K562 (cell line): ENCODE measurements around the gene ATP5F1D. TPM values are rescaled to one million over a fixed set of nuclear protein-coding genes. Genes with fewer than 3 reads are reported as not detected.
A peak's percentile ranks its signal among the peaks of the same experiment; 100 is the strongest.

Source experiments
- ARID2 ChIP-seq: fragments of 450-650 bp; IDR thresholded peaks from 2 replicates; pipeline ENCODE4 v1.6.1; 2017; ENCODE audit warnings: antibody characterized with exemption, mild to moderate bottlenecking
- CEBPG ChIP-seq, 3 experiments: fragments of 200-800 bp in 1 of 3; sonication (Bioruptor generic) in 1 of 3; sonication (generic) in 1 of 3; formaldehyde crosslinking in 1 of 3; IDR thresholded peaks in 2 of 3; conservative IDR thresholded peaks in 1 of 3; 2 replicates each; pipeline versions ENCODE4 v1.6.1 to v1.8.0; 2016 to 2022; ENCODE audit warnings: missing compliant biosample characterization in 2 of 3, missing genetic modification characterization in 2 of 3, mild to moderate bottlenecking in 1 of 3, missing genetic modification reagents in 1 of 3
- MYBL2 ChIP-seq, 2 experiments: fragments of 450-650 bp in 1 of 2; sonication (generic) in 1 of 2; formaldehyde crosslinking in 1 of 2; IDR thresholded peaks; 2 replicates each; pipeline versions ENCODE4 v1.6.1 to v1.8.1; 2017 to 2022; ENCODE audit warnings: borderline replicate concordance in 1 of 2, inconsistent platforms in 1 of 2, low read depth in 1 of 2, mild to moderate bottlenecking in 1 of 2, missing genetic modification reagents in 1 of 2, moderate library complexity in 1 of 2
- MYC ChIP-seq, 2 experiments: fragments of 250-450 bp in 1 of 2; sonication (Bioruptor Pico) in 1 of 2; IDR thresholded peaks; 2 replicates each; pipeline versions ENCODE4 v1.5.1 to v1.6.1; 2012 to 2021; ENCODE audit warnings: low read depth in 2 of 2, borderline replicate concordance in 1 of 2, improper control_type of control experiment in 1 of 2, low read length in 1 of 2, mild to moderate bottlenecking in 1 of 2, moderate library complexity in 1 of 2
- SIN3A ChIP-seq, 2 experiments: fragments of 150-350 bp in 1 of 2; IDR thresholded peaks; 2 replicates each; pipeline ENCODE4 v1.6.1; 2011 to 2016; ENCODE audit warnings: borderline replicate concordance in 2 of 2, low read depth in 2 of 2, low read length in 2 of 2, mild to moderate bottlenecking in 2 of 2, moderate library complexity in 2 of 2; ENCODE audit not compliant: control insufficient read depth in 1 of 2
- SOX6 ChIP-seq: fragments of 450-650 bp; IDR thresholded peaks from 2 replicates; pipeline ENCODE4 v1.6.1; 2014; ENCODE audit warnings: mild to moderate bottlenecking
- ZNF586 ChIP-seq: fragments of 450-650 bp; formaldehyde crosslinking; conservative IDR thresholded peaks from 2 replicates; pipeline ENCODE4 v1.4.0; 2020; ENCODE audit warnings: mild to moderate bottlenecking, moderate library complexity
- polyA plus RNA-seq, 8 experiments: library from polyadenylated mRNA; depleted of rRNA in 4 of 8; stranded (reverse) in 5 of 8; unstranded in 3 of 8; fragments of >200 nt; fragmentation: Nextera tagmentation in 2 of 8; fragmentation: Illumina TruSeq in 1 of 8; extraction: Ambion mirVana in 2 of 8; extraction: Trizol in 1 of 8; gene quantifications; 2 replicates each; pipeline versions ENCODE4 v1.2.1 to v1.2.3, GENCODE V29; 2011 to 2014; ENCODE audit warnings: inconsistent platforms in 1 of 8, missing spikeins in 1 of 8
- total RNA-seq, 7 experiments: library from RNA; depleted of rRNA in 6 of 7; stranded (reverse); fragments of >200 nt in 6 of 7; fragmentation: Illumina TruSeq in 2 of 7; extraction: Trizol in 2 of 7; gene quantifications; 2 replicates each; pipeline versions ENCODE4 v1.2.1 to v1.2.3, GENCODE V29; 2011 to 2021; ENCODE audit warnings: low replicate concordance in 1 of 7
- TF ChIP-seq, protein P1 (sequence below): sonication (generic); formaldehyde crosslinking; IDR thresholded peaks from 2 replicates; pipeline ENCODE4 v1.8.1; 2022; ENCODE audit warnings: missing genetic modification reagents
- TF ChIP-seq, protein P2 (sequence below): fragments of 450-650 bp; IDR thresholded peaks from 2 replicates; pipeline ENCODE4 v1.6.1; 2017; ENCODE audit warnings: antibody characterized with exemption
- TF ChIP-seq, protein P3 (sequence below), 3 experiments: IDR thresholded peaks in 2 of 3; conservative IDR thresholded peaks in 1 of 3; 2 replicates each; pipeline ENCODE4 v1.5.1; 2011 to 2012; ENCODE audit warnings: low read length in 3 of 3, mild to moderate bottlenecking in 3 of 3, control low read depth in 2 of 3, improper control_type of control experiment in 1 of 3, inconsistent platforms in 1 of 3, low read depth in 1 of 3, mixed read lengths in 1 of 3, moderate library complexity in 1 of 3; ENCODE audit not compliant: insufficient read depth in 2 of 3
- TF ChIP-seq, protein P4 (sequence below): sonication (generic); formaldehyde crosslinking; IDR thresholded peaks from 2 replicates; pipeline ENCODE4 v1.8.0; 2022; ENCODE audit warnings: mild to moderate bottlenecking, low read depth, missing genetic modification reagents
- TF ChIP-seq, protein P5 (sequence below): sonication (generic); formaldehyde crosslinking; IDR thresholded peaks from 2 replicates; pipeline ENCODE4 v1.8.1; 2023; ENCODE audit warnings: mild to moderate bottlenecking, missing genetic modification reagents
- TF ChIP-seq, protein P6 (sequence below): fragments of 250-450 bp; sonication (Bioruptor Pico); IDR thresholded peaks from 2 replicates; pipeline ENCODE4 v1.8.0; 2021; ENCODE audit warnings: moderate library complexity, mild to moderate bottlenecking, inconsistent platforms

ATP5F1D gene
- total and polyA plus RNA-seq, 9 of the 15 experiments (the other 6 are each of a cell fraction or from before 2014, with no cell fraction given) = 3.9 to 409 (median 36.8) TPM

DNA sequence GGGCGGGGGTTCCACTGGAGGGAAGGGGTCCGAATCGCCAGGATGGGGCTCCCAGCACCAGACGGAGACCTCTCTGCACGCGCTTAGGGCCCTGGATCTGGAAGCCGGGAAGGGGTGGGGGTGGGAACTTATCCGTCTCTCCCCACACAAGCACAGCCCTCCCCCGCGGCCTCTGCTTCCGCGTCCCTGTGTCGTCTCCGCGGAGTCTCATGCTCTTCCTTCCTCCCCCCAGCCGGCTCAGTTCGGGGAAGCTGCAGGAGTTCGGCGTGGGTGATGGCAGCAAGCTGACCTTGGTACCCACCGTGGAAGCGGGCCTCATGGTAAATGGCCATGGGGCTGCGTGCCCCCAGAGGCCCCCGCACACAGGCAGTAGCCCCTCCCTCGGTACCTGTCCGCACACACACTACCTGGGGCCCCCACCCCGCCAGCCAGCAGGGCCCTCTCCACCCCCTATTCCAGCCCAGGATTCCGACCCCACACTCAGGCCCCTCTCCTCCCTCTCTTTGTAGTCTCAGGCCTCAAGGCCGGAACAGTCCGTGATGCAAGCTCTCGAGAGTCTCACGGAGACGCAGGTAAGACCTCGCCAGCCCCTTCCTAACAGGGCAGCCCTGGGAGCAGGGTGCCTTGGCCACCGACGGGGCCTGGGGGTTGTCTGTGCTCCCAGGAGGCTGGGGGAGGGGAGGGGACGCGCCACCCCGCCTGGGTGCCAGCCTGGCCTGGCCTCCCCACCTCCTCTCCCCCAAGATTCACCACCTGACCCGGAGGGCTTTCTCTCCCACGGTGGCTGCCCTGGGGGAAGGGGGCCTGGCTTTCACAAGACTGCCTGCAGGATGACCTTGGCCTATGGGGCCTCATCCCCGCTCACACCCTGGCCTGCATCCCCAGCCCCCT is 10.0 kb downstream of the ATP5F1D start (continued):
- TF ChIP-seq, protein P1, sequence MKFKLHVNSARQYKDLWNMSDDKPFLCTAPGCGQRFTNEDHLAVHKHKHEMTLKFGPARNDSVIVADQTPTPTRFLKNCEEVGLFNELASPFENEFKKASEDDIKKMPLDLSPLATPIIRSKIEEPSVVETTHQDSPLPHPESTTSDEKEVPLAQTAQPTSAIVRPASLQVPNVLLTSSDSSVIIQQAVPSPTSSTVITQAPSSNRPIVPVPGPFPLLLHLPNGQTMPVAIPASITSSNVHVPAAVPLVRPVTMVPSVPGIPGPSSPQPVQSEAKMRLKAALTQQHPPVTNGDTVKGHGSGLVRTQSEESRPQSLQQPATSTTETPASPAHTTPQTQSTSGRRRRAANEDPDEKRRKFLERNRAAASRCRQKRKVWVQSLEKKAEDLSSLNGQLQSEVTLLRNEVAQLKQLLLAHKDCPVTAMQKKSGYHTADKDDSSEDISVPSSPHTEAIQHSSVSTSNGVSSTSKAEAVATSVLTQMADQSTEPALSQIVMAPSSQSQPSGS (CRISPR knock-in tag) = no peak
- TF ChIP-seq, protein P2, sequence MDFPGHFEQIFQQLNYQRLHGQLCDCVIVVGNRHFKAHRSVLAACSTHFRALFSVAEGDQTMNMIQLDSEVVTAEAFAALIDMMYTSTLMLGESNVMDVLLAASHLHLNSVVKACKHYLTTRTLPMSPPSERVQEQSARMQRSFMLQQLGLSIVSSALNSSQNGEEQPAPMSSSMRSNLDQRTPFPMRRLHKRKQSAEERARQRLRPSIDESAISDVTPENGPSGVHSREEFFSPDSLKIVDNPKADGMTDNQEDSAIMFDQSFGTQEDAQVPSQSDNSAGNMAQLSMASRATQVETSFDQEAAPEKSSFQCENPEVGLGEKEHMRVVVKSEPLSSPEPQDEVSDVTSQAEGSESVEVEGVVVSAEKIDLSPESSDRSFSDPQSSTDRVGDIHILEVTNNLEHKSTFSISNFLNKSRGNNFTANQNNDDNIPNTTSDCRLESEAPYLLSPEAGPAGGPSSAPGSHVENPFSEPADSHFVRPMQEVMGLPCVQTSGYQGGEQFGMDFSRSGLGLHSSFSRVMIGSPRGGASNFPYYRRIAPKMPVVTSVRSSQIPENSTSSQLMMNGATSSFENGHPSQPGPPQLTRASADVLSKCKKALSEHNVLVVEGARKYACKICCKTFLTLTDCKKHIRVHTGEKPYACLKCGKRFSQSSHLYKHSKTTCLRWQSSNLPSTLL = no peak
- TF ChIP-seq ZNF586 (CRISPR knock-in tag) (0 out of 2 replicates have a peak, but pooled peaks have one; percentile 14), MYBL2 (IDR thresholded peaks at IDR 0.05; ENCODE audit: low read depth) (no peak), MYBL2 (CRISPR knock-in tag; IDR thresholded peaks at IDR 0.05; ENCODE audit: borderline replicate concordance) (no peak), SOX6 (peak; percentile 37; the same call in 1 of the 2 replicates), MYC (IDR thresholded peaks at IDR 0.05; ENCODE audit: low read depth, low read length) (peak; percentile 59; the same call in 1 of the 2 replicates), MYC (CRISPR knock-in tag; IDR thresholded peaks at IDR 0.05; ENCODE audit: borderline replicate concordance, low read depth) (0 out of 2 replicates have a peak, but pooled peaks have one; percentile 38), ARID2 (no peak), CEBPG (CRISPR knock-in tag; IDR thresholded peaks at IDR 0.05) (no peak), CEBPG (tag; conservative IDR thresholded peaks at IDR 0.05 in 1 of 2, IDR thresholded peaks at IDR 0.05 in 1 of 2) (no peak), SIN3A (IDR thresholded peaks at IDR 0.05; ENCODE audit: borderline replicate concordance in 2 of 2, control insufficient read depth in 1 of 2, low read depth in 2 of 2, low read length in 2 of 2) (peak; percentile 5 to 93; a peak in 1 of 4 replicates)
- TF ChIP-seq, protein P3, sequence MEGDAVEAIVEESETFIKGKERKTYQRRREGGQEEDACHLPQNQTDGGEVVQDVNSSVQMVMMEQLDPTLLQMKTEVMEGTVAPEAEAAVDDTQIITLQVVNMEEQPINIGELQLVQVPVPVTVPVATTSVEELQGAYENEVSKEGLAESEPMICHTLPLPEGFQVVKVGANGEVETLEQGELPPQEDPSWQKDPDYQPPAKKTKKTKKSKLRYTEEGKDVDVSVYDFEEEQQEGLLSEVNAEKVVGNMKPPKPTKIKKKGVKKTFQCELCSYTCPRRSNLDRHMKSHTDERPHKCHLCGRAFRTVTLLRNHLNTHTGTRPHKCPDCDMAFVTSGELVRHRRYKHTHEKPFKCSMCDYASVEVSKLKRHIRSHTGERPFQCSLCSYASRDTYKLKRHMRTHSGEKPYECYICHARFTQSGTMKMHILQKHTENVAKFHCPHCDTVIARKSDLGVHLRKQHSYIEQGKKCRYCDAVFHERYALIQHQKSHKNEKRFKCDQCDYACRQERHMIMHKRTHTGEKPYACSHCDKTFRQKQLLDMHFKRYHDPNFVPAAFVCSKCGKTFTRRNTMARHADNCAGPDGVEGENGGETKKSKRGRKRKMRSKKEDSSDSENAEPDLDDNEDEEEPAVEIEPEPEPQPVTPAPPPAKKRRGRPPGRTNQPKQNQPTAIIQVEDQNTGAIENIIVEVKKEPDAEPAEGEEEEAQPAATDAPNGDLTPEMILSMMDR (IDR thresholded peaks at IDR 0.05 in 2 of 3, conservative IDR thresholded peaks at IDR 0.05 in 1 of 3; ENCODE audit: insufficient read depth in 2 of 3, low read depth in 1 of 3, low read length in 3 of 3) = no peak
- TF ChIP-seq, protein P4, sequence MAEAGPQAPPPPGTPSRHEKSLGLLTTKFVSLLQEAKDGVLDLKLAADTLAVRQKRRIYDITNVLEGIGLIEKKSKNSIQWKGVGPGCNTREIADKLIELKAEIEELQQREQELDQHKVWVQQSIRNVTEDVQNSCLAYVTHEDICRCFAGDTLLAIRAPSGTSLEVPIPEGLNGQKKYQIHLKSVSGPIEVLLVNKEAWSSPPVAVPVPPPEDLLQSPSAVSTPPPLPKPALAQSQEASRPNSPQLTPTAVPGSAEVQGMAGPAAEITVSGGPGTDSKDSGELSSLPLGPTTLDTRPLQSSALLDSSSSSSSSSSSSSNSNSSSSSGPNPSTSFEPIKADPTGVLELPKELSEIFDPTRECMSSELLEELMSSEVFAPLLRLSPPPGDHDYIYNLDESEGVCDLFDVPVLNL (CRISPR knock-in tag) = no peak
- TF ChIP-seq, protein P5, sequence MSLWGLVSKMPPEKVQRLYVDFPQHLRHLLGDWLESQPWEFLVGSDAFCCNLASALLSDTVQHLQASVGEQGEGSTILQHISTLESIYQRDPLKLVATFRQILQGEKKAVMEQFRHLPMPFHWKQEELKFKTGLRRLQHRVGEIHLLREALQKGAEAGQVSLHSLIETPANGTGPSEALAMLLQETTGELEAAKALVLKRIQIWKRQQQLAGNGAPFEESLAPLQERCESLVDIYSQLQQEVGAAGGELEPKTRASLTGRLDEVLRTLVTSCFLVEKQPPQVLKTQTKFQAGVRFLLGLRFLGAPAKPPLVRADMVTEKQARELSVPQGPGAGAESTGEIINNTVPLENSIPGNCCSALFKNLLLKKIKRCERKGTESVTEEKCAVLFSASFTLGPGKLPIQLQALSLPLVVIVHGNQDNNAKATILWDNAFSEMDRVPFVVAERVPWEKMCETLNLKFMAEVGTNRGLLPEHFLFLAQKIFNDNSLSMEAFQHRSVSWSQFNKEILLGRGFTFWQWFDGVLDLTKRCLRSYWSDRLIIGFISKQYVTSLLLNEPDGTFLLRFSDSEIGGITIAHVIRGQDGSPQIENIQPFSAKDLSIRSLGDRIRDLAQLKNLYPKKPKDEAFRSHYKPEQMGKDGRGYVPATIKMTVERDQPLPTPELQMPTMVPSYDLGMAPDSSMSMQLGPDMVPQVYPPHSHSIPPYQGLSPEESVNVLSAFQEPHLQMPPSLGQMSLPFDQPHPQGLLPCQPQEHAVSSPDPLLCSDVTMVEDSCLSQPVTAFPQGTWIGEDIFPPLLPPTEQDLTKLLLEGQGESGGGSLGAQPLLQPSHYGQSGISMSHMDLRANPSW = no peak
- TF ChIP-seq, protein P6, sequence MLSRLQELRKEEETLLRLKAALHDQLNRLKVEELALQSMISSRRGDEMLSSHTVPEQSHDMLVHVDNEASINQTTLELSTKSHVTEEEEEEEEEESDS = no peak
